Small intestine (tissue), 7 donors: ENCODE measurements around the gene LRMDA. TPM values are rescaled to one million over a fixed set of nuclear protein-coding genes. Genes with fewer than 3 reads are reported as not detected.

ENCODE experiments used
- DNase-seq, 2 donors: peaks; one replicate each; pipeline versions ENCODE4 v3.0.0 to v3.0.0-alpha.2; 2013
- FAIRE-seq: peaks from 2 replicates; lab custom pipeline; 2012; peaks lifted over from hg19 to GRCh38; lab: Jason Lieb, UNC
- H3K27ac ChIP-seq, 3 donors: one replicate each; pipeline ENCODE4 v1.5.1; 2013; ENCODE audit warnings: low read length in 2 of 3, mild to moderate bottlenecking in 2 of 3, control low read depth in 1 of 3, inconsistent platforms in 1 of 3, low read depth in 1 of 3, moderate library complexity in 1 of 3
- H3K27me3 ChIP-seq, 3 donors: one replicate each; pipeline ENCODE4 v1.6.1; 2013; ENCODE audit warnings: low read length in 3 of 3, inconsistent platforms in 1 of 3; ENCODE audit not compliant: control insufficient read depth in 3 of 3, insufficient read depth in 3 of 3
- H3K36me3 ChIP-seq, 3 donors: one replicate each; pipeline ENCODE4 v1.6.1; 2013; ENCODE audit warnings: low read length in 3 of 3, inconsistent platforms in 1 of 3, low read depth in 1 of 3, mild to moderate bottlenecking in 1 of 3, moderate library complexity in 1 of 3; ENCODE audit not compliant: control insufficient read depth in 3 of 3, insufficient read depth in 2 of 3
- H3K4me1 ChIP-seq, 3 donors: one replicate each; pipeline ENCODE4 v1.6.1; 2013; ENCODE audit warnings: low read length in 2 of 3, inconsistent platforms in 1 of 3, low read depth in 1 of 3, mild to moderate bottlenecking in 1 of 3, moderate library complexity in 1 of 3; ENCODE audit not compliant: control insufficient read depth in 3 of 3, insufficient read depth in 2 of 3
- H3K4me3 ChIP-seq, 3 donors: one replicate each; pipeline ENCODE4 v1.5.1; 2013; ENCODE audit warnings: low read length in 3 of 3, control low read depth in 1 of 3, inconsistent platforms in 1 of 3, low read depth in 1 of 3, mild to moderate bottlenecking in 1 of 3, moderate library complexity in 1 of 3
- H3K9me3 ChIP-seq, 2 donors: one replicate each; pipeline ENCODE4 v1.6.1; 2013; ENCODE audit warnings: low read depth in 1 of 2, low read length in 1 of 2; ENCODE audit not compliant: control insufficient read depth in 2 of 2, insufficient read depth in 1 of 2
- WGBS, 3 donors: extraction: QIAGEN DNeasy Blood & Tissue Kit; methylation state at CpG; one replicate each; pipeline ENCODE4 v1.1.7; 2013; 5-methylcytosine and 5-hydroxymethylcytosine counted together
- polyA plus RNA-seq, 4 donors: library from polyadenylated mRNA; stranded (reverse) in 3 of 4; unstranded in 1 of 4; fragments of 200-250 nt in 3 of 4; fragments of 120-200 nt in 1 of 4; gene quantifications; one replicate each; pipeline versions ENCODE4 v1.2.1 to v1.2.3, GENCODE V29; 2013
- donor health status: healthy with polysubstance abuse.
- donor health status: control.
- donor health status: control.
- donor health status: Bipolar disorder and iron deficiency.
- donor health status: healthy.

LRMDA gene
- polyA plus RNA-seq, 4 donors = 5.6 to 16.2 (median 6.0) TPM; not detected in 1

DNA sequence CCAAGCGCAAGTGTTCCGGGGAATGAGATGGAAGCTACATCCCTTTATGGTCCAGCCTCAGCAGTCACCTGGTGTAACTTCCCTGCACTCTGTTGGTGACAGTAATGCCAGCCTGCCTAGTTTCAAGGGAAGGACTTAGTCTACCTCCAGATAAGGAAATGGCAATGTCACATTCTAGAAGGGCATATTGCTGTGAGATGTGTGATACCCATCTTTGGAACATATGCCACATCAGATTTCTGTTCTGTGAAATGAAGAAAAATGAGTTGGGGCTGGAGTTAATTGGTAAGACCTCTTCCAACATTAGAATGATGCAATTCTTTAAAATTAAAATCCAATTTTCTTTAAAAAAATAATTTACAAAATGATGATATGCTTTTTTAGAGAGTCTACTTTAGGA lies 212.0 kb downstream of the LRMDA start:
- no peak for FAIRE-seq
- Histone ChIP-seq H3K27ac (no peak overlapping the region), H3K36me3 (no peaks in the 10 kb centered on the region), H3K9me3 (no peaks in the 10 kb centered on the region), H3K4me1 (peaks cover 0 to 9% (median 0%) of the 10 kb centered on the region in 3 donors), H3K4me3 (no peak overlapping the region), H3K27me3 (no peaks in the 10 kb centered on the region)
- 96 to 100% (median 100%) methylated on average over 2 of the region's 2 CpGs for WGBS, 3 donors
- no peak for DNase-seq

DNA sequence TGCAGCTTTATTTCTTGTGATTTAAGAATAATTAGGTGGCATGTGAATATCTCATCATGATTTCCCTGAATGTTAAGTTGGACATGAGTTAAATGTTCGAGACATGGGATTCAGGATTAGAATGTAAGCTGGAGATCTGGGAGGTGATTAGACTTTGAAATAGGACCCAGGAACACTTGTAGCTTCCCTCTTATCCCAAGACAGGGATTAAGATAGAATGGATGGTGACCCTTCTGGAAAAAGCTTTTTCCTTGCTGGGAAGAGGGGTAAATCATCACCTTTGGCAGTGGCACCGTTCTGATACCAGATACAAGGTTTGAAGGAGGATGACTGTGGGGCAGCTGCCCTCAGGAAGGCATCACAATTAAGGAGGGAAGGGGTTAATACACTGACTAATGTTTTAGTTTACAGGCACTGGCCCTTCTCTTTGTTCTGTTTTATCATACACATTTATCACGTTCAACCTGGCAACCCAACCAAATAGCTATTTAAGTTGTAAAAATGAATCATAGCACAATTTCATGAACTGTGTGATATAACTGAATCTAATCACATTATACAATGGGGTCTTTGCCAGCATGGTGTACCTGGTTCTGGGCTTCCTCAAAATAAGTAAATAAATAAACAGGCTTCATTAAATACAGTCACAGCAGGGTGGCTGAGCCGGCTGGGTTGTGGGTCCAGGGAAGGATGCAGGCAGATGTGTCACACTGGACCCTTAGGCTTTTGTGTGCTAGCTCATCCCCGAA lies 212.7 kb downstream of the LRMDA start:
- H3K27me3 ChIP-seq = no peaks in the 10 kb centered on the region
- no peak for FAIRE-seq
- 13 to 56% (median 37%) methylated on average over 5 of the region's 5 CpGs for WGBS, 3 donors
- H3K4me3 ChIP-seq = no peak overlapping the region
- DNase-seq = peak in 1 of 2 donors; percentile 34
- no peaks in the 10 kb centered on the region for H3K9me3 ChIP-seq
- no peak overlapping the region for H3K27ac ChIP-seq
- H3K36me3 ChIP-seq = no peaks in the 10 kb centered on the region
- peaks cover 0 to 9% (median 6%) of the 10 kb centered on the region in 3 donors for H3K4me1 ChIP-seq

DNA sequence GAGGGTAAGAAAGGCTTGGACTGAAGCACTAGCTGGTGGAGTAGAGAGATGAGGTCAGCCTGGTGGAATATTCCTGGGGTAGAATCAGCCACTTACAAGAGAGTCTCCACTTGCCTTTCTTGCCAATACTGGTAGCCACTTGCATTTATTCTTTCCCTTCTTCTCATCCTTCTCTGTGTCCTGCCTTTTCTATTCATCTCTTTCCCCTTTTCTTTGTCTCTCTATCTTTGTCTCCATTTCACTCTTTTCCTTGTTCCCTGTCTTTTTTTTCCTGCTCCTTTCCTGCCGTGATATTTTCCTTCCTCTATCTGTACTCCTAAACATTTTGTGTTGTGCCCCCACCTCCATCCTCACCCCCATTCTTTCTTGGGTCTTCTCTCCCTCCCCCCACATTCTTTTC lies 214.3 kb downstream of the LRMDA start:
- no peaks in the 10 kb centered on the region for H3K36me3 ChIP-seq
- H3K4me1 ChIP-seq = peaks cover 0 to 6% (median 6%) of the 10 kb centered on the region in 3 donors
- no peak overlapping the region for H3K27ac ChIP-seq
- H3K9me3 ChIP-seq = no peaks in the 10 kb centered on the region
- H3K4me3 ChIP-seq = no peak overlapping the region
- H3K27me3 ChIP-seq = no peaks in the 10 kb centered on the region
- DNase-seq (no peak), FAIRE-seq (no peak)
- 90 to 95% (median 94%) methylated on average over 1 of the region's 1 CpG for WGBS, 3 donors

DNA sequence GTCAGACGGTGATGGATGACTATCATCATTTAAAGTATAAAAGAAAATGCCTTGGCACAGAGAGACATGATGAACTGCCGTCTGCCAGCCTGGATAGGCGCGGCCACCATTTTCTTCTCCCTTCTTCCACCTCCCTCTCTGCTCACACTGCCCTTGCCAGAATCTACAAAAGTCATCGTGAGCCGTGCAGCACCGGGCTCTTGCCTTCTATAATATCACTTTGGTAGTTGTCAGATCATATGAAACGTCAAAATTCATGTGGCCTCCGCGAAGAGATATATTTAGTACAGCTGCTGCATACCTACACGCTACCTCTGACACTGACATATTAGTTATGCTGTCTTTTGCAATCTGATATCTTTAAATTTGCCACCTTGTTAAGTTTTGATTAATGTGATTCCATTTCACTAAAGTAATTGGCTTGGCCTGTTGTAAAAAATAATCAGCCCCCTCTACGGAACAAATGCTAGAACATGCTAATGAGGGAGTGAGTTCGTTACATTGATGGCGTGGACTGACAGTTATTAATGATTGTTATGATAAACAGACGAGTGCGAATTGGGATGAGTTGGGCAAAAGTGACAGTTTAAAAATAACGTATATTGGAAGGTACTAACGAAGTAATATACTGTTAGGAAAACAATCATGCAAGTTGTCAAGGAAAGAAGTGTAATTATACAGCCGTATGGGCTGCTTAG lies 214.9 kb downstream of the LRMDA start:
- FAIRE-seq (no peak), DNase-seq (no peak)
- 84 to 85% (median 85%) methylated on average over 19 of the region's 19 CpGs for WGBS, 3 donors
- no peak overlapping the region for H3K27ac ChIP-seq
- no peaks in the 10 kb centered on the region for H3K36me3 ChIP-seq
- peaks cover 0 to 6% (median 4%) of the 10 kb centered on the region in 3 donors for H3K4me1 ChIP-seq
- H3K9me3 ChIP-seq = no peaks in the 10 kb centered on the region
- H3K27me3 ChIP-seq = no peaks in the 10 kb centered on the region
- no peak overlapping the region for H3K4me3 ChIP-seq

DNA sequence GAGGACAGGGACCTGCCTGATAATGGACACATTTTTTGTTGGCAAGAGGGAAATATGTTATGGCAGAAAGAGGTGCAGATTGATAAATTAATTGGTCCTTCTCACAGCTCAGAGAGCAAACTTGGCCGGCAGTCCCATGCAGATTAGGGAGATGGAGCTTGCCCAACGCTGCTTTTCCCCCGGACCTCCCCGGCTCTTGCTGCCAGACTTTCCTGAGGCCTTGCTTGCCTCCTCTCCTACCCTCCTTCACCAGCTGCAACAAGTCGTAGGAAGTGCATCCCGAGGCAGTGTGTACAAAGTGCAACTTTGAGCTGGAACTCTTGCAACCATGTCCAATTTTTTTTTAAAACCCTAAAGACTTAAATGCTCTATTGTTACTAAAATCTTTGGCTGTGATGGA lies 215.5 kb downstream of the LRMDA start:
- no peak overlapping the region for H3K4me3 ChIP-seq
- peaks cover 0 to 6% (median 3%) of the 10 kb centered on the region in 3 donors for H3K4me1 ChIP-seq
- FAIRE-seq (no peak), DNase-seq (no peak)
- H3K27ac ChIP-seq = no peak overlapping the region
- H3K9me3 ChIP-seq = no peaks in the 10 kb centered on the region
- H3K36me3 ChIP-seq = no peaks in the 10 kb centered on the region
- H3K27me3 ChIP-seq = no peaks in the 10 kb centered on the region
- 16 to 42% (median 35%) methylated on average over 6 of the region's 6 CpGs for WGBS, 3 donors

DNA sequence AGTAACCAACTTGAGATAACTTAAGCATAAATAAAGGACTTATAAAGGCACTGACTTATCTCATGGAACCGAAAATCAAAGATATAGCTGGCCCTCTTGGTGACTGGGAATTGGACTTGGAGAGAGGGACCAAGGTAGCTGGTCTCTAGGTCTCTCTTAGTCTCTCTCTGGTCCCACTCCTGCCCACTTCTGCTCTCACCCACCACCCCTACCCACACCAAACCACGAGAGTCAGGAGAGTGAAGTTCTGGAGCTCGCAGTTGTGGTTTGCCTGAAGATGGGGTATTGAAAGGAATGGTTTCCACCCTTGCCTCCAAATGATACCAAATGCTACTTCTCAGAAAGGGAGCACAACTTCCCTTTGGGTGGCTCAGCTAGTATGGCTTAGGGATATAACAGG lies 216.3 kb downstream of the LRMDA start:
- no peaks in the 10 kb centered on the region for H3K36me3 ChIP-seq
- no peak overlapping the region for H3K4me3 ChIP-seq

DNA sequence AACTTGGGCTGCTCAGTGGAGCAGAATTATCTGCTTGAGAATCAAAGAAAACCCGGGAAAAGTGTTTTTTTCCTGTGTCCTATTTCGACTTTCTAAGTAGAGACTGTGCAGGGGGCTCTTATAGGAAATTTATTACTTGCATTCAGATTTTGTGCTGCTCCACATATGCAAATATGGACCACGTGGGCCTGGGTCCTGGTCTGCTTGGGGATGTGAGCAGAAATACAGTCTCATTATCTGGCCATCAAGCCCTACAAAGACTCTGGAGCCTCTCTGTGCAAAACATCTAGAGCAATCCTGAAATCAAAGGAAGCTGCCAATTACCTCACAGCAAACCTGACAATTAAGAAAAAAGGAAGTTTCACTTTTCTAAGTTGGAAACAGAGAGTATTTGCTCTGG lies 216.9 kb downstream of the LRMDA start:
- FAIRE-seq (no peak), DNase-seq (no peak)
- Histone ChIP-seq H3K9me3 (no peaks in the 10 kb centered on the region), H3K27me3 (no peaks in the 10 kb centered on the region), H3K4me1 (peaks cover 0 to 6% (median 3%) of the 10 kb centered on the region in 3 donors), H3K36me3 (no peaks in the 10 kb centered on the region), H3K27ac (no peak overlapping the region), H3K4me3 (no peak overlapping the region)
- WGBS, 3 donors = 59 to 67% (median 62%) methylated on average over 3 of the region's 3 CpGs

More for the DNA sequence above, 216.3 kb downstream of the LRMDA start:
- DNase-seq (no peak), FAIRE-seq (no peak)
- peaks cover 0 to 6% (median 3%) of the 10 kb centered on the region in 3 donors for H3K4me1 ChIP-seq
- H3K27ac ChIP-seq = no peak overlapping the region
- no peaks in the 10 kb centered on the region for H3K27me3 ChIP-seq
- 73 to 94% (median 74%) methylated on average over 3 of the region's 3 CpGs for WGBS, 3 donors
- no peaks in the 10 kb centered on the region for H3K9me3 ChIP-seq

DNA sequence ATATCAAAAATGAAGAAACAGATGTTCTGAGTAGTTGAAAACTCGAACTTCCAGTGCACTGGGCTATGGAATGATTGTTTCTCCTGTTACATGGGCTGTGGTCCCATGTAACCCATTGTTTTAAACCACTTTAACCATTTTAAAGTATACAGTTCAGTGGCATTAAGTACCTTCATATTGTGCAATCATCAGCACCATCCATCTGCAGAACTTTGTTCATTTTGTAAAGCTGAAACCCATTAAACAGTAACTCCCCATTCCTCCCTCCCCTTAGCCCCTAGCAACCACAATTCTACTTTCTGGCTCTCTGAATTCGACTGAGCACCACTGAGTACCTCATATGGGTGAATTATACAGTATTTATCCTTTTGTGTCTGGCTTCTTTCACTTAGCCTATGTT lies 217.4 kb downstream of the LRMDA start:
- H3K27me3 ChIP-seq = no peaks in the 10 kb centered on the region
- FAIRE-seq (no peak), DNase-seq (no peak)
- WGBS, 3 donors = 45 to 57% (median 55%) methylated on average over 2 of the region's 2 CpGs
- H3K4me1 ChIP-seq = peaks cover 0 to 6% (median 3%) of the 10 kb centered on the region in 3 donors
- H3K9me3 ChIP-seq = no peaks in the 10 kb centered on the region
- H3K27ac ChIP-seq = no peak overlapping the region
- no peaks in the 10 kb centered on the region for H3K36me3 ChIP-seq
- no peak overlapping the region for H3K4me3 ChIP-seq
